DOHH2 (cell line): ENCODE results near the gene ALAS2.
A peak's percentile ranks its signal among the peaks of the same experiment; 100 is the strongest.

ENCODE experiments used
- H3F3A ChIP-seq: fragments of 200-600 bp; sonication (generic), shearing (Covaris generic); 2 replicates; pipeline ENCODE4 v1.6.0; 2016; ENCODE audit warnings: antibody characterized with exemption, mild to moderate bottlenecking; ENCODE audit not compliant: control insufficient read depth, insufficient read depth
- H3K27ac ChIP-seq: fragments of 200-600 bp; sonication (generic); 2 replicates; pipeline ENCODE4 v1.5.1; 2014; ENCODE audit warnings: low read depth, mild to moderate bottlenecking, low read length, moderate library complexity
- H3K27me3 ChIP-seq: fragments of 200-600 bp; sonication (generic); 2 replicates; pipeline ENCODE4 v1.6.1; 2014; ENCODE audit warnings: mild to moderate bottlenecking, low read length, mixed read lengths; ENCODE audit not compliant: control insufficient read depth
- H3K36me3 ChIP-seq: fragments of 200-600 bp; sonication (generic); 2 replicates; pipeline ENCODE4 v1.6.1; 2014; ENCODE audit warnings: mild to moderate bottlenecking, low read length, moderate library complexity, mixed read lengths; ENCODE audit not compliant: control insufficient read depth
- H3K4me1 ChIP-seq: fragments of 200-600 bp; sonication (generic); 2 replicates; pipeline ENCODE4 v1.6.1; 2014; ENCODE audit warnings: mild to moderate bottlenecking, low read length, mixed read lengths; ENCODE audit not compliant: control insufficient read depth
- H3K4me2 ChIP-seq: fragments of 200-600 bp; sonication (generic); 2 replicates; pipeline ENCODE4 v1.6.0; 2014; ENCODE audit warnings: mild to moderate bottlenecking, low read length, moderate library complexity
- H3K4me3 ChIP-seq: fragments of 200-600 bp; sonication (generic); 2 replicates; pipeline ENCODE4 v1.5.1; 2014; ENCODE audit warnings: mild to moderate bottlenecking, low read length, mixed read lengths
- H3K79me2 ChIP-seq: fragments of 200-600 bp; sonication (generic); 2 replicates; pipeline ENCODE4 v1.6.1; 2014; ENCODE audit warnings: mild to moderate bottlenecking, low read length, mixed read lengths; ENCODE audit not compliant: control insufficient read depth
- H3K9me2 ChIP-seq: fragments of 200-600 bp; sonication (generic); replicated peaks from 2 replicates; pipeline ENCODE4 v1.6.1; 2014; ENCODE audit warnings: mild to moderate bottlenecking, low read length, mixed read lengths; ENCODE audit not compliant: control insufficient read depth
- H3K9me3 ChIP-seq: fragments of 200-600 bp; sonication (generic); 2 replicates; pipeline ENCODE4 v1.6.1; 2014; ENCODE audit warnings: antibody characterized with exemption, low read length, mixed read lengths; ENCODE audit not compliant: control insufficient read depth, insufficient read depth
- H4K20me1 ChIP-seq: fragments of 200-600 bp; sonication (generic); 2 replicates; pipeline ENCODE4 v1.6.0; 2014; ENCODE audit warnings: low read depth, mild to moderate bottlenecking, antibody characterized with exemption, low read length, moderate library complexity; ENCODE audit not compliant: control insufficient read depth, insufficient read depth
- CTCF ChIP-seq: fragments of 200-600 bp; sonication (generic); IDR thresholded peaks from one replicate; pipeline ENCODE4 v1.5.1; 2014; ENCODE audit warnings: antibody characterized with exemption, mild to moderate bottlenecking, low read depth, low read length; ENCODE audit not compliant: poor library complexity, severe bottlenecking
- EZH2phosphoT487 ChIP-seq: fragments of 200-600 bp; sonication (generic); IDR thresholded peaks from 2 replicates; pipeline ENCODE4 v1.6.1; 2017; ENCODE audit warnings: borderline replicate concordance, mild to moderate bottlenecking, antibody characterized with exemption, low read length, moderate library complexity, mixed read lengths

The ALAS2 gene

DNA sequence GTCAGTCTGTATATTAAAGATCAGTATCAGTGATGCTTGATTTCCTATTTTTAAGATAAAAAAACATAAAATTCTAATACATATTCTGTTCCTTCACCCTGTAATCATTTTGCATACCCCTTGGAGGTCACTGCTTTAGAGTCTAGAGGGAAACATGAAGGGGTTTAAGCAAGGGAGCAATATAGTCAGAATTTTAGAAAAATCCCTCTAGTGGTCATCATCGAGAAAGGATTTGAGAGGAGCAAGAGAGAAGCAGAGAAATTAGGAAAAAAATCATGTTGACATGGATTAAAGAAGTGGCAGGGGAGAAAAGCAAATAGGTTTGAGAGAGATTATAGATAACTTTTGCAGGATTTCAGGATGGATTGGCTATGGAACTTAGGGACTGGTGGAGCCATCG lies 19.5 kb downstream of the ALAS2 start:
- Histone ChIP-seq H3K9me3 (no peaks in the 10 kb centered on the region), H3K9me2 (no peaks in the 10 kb centered on the region), H4K20me1 (no peaks in the 10 kb centered on the region), H3K27me3 (no peaks in the 10 kb centered on the region), H3K36me3 (no peaks in the 10 kb centered on the region; the same call in none of the 2 replicates), H3K4me2 (no peak overlapping the region), H3K79me2 (no peaks in the 10 kb centered on the region), H3K4me3 (no peak overlapping the region), H3K4me1 (no peaks in the 10 kb centered on the region), H3K27ac (no peak overlapping the region), H3F3A (no peaks in the 10 kb centered on the region)
- TF ChIP-seq EZH2phosphoT487 (no peak), CTCF (peak; percentile 33)

DNA sequence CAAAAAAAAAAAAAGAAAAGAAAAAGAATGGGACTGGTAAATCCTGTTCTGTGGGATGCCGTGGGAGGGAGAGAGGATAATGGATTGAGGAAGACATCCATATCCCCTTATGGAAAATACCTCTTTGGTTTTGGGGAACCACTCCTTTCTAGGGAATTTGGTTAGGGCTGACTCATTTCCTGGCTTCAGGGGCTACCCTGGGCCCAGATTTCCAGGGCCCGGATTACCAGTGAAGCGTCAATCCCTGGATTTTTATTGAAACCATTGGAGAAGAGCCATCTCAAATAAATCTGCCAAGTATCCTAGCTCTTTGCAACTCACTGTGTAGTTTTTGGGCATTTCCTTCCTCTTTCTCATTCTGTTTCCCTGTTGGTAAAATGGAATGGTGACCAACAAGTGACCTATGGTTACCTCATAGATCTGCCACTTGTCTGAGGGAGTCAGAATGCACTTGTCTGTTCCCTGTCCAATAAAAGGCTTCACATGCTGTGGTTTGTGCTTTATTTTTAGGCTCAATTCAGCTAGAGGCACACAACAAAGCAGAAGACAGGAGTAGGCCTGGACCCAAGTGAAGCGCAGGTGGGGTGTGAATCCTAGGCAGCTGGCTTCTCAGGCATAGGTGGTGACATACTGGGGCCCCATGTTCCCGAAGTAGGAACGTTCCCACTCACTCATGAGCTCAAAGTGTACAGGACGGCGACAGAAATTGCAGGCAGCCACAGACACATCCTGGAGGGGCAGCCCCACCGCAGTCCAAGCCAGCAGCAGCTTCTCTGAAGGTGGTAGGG lies 22.0 kb downstream of the ALAS2 start:
- Histone ChIP-seq H3K4me2 (no peak overlapping the region), H3K36me3 (peaks cover 22% of the 10 kb centered on the region), H3F3A (no peaks in the 10 kb centered on the region), H3K9me2 (no peaks in the 10 kb centered on the region), H3K4me1 (no peaks in the 10 kb centered on the region), H3K27me3 (no peaks in the 10 kb centered on the region), H3K4me3 (no peak overlapping the region), H4K20me1 (no peaks in the 10 kb centered on the region), H3K9me3 (no peaks in the 10 kb centered on the region), H3K27ac (no peak overlapping the region), H3K79me2 (no peaks in the 10 kb centered on the region)
- TF ChIP-seq EZH2phosphoT487 (no peak), CTCF (no peak)

GRCh38 chrX:55007656-55008055 lies 23.1 kb downstream of the ALAS2 start:
- H3K4me2 ChIP-seq = no peak overlapping the region
- no peak overlapping the region for H3K4me3 ChIP-seq
- H3K79me2 ChIP-seq = no peaks in the 10 kb centered on the region
- H3K4me1 ChIP-seq = no peaks in the 10 kb centered on the region
- no peak for TF ChIP-seq EZH2phosphoT487
- no peak for TF ChIP-seq CTCF
- no peaks in the 10 kb centered on the region for H3K27me3 ChIP-seq
- H4K20me1 ChIP-seq = no peaks in the 10 kb centered on the region
- H3F3A ChIP-seq = no peaks in the 10 kb centered on the region
- H3K9me2 ChIP-seq = no peaks in the 10 kb centered on the region
- H3K36me3 ChIP-seq = peaks cover 33% of the 10 kb centered on the region
- H3K27ac ChIP-seq = no peak overlapping the region
- H3K9me3 ChIP-seq = no peaks in the 10 kb centered on the region
